Measurements from ENCODE around the gene PDCD1LG2.

- no peak for TF ChIP-seq POLR2AphosphoS5 (IDR thresholded peaks at IDR 0.05)
- no peak for TF ChIP-seq CTCF (IDR thresholded peaks at IDR 0.05)
- TF ChIP-seq POLR2A (IDR thresholded peaks at IDR 0.05), result no peak
- no peak for TF ChIP-seq EP300 (IDR thresholded peaks at IDR 0.05)
These were observed 22.0 kb downstream of the PDCD1LG2 start for GRCh38 chr9:5532306-5532705.

Data from upper lobe of left lung (tissue), 4 donors.